HG03460 (cell line): ENCODE results near the gene ADM2.

Experiments
- ATAC-seq: cut with Tn5 transposase; IDR thresholded peaks from one replicate; pipeline ENCODE4 v1.9.1; 2021; ENCODE audit not compliant: unreplicated experiment

ADM2 gene

DNA sequence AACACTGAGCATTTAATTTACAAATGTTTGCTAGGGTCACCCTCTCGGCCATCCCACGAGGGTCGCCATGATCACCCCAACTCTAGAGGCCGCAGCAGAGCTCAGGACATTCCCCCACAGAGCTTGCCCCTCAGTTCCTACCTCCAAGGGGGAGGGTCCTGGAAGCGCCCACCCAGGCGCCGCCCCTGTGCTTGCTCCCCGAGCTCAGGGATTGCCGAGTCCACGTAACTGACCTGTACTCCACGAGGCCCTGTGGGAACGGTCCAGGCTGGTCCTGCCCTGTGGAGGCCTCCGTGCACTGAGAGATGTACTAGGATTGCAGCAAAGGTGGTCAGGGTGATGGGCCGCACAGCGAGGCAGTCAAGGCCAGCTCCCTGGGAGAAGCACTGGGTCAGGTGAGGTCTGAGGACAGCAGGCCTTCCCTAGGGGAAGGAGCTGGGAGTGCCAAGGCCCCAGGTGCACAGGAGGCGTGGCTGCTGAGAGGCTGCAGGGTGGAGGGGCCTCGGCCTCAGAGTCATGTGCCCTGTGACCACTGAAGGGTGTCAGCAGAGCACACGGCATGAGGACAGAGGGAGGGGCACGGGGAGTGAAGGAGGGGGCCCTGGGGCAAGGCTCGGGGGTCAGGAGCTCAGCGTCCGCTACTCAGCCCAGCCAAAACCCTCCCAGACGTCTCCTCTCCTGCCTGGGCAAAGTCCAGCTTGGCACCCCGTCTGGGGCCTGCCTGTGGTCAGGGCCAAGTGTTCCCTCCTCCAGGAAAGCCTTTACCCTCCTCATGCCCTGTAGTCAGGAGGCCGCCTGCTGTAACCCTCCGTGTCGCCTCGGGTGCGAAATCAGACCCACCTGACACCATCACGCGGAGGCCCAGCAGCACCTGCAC is 2.9 kb downstream of the ADM2 start:
- no peak for ATAC-seq

DNA sequence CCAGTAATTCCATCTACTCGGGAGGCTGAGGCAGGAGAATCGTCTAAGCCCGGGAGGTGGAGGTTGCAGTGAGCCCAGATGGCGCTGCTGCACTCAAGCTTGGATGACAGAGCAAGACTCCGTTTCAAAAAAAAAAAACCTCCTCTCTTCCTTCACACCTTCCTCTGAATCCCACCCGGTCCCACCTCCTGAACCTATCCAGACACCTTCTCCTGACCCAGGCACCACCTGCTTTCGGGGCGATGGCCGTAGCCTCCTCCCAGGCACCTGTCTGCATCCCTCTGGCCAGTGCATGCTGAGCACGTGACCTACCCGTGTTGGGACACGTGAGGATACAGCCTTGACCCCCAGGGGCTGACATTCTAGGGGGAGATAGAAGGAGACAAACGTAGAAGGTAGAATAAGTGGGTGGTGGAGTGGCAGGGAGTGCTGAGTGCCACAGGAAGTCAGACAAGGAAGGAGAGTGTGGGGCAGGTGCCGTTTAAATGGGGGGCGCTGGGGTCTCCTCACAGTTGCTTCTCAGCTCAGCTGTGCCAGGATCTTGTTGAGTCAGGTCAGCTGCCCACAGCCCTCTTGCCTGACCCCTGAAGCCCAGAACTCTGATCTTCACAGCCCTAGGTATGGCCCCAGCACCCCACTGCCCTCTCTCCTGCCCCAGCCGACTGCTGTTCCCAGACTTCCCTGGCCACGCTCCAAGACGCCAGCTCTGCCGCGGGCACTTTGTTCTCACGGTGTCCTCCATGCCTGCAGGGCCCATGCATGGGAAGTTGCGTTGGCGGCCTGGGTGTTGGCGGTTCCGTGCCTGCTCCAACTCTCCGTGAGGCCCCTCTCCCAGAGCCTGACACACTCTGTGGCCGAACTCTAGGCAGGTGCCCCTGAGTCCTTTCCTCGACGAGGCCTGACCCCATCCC is 4.1 kb downstream of the ADM2 start:
- ATAC-seq, result no peak

DNA sequence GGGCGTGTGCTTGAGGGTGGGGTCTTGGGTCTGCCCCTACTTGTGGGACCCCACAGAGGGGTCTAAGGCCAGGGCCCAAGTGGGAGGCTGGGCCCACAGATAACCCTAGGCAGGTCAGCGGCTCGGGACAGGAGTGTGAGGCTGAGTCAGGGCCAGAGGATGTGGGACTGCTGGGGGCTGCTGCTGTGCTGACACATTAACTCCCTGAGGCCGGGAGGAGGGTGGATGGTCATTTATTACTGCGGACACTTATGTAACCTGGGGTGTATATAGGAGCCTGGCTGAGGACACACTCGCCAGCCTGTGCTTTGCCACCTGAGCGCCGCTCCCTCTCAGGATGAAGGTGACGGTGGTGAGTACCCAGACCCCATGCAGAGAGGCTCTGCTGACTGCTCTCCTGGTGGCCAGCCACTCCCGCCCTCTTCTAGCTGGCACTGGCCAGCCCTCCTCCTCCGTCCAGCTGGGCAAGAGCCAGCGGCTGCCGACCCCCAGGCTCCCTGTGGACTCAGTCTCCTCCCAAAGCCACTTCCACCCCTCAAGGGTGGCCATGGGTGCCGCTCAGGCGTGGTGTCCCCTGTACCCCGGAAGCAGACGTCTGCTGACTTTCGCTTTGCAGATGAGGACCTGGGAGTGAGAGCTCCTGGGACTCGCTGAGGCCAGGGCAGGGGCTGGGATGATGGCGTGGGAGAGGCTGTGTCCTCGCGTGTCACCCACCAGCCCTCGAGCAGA is 5.4 kb downstream of the ADM2 start, which contains the start of gene MIOX:
Gene MIOX (plus strand): TSS at position 299 of the 729 bp plus-strand sequence. CDS start 39 bp downstream, at position 338.
- no peak for ATAC-seq

DNA sequence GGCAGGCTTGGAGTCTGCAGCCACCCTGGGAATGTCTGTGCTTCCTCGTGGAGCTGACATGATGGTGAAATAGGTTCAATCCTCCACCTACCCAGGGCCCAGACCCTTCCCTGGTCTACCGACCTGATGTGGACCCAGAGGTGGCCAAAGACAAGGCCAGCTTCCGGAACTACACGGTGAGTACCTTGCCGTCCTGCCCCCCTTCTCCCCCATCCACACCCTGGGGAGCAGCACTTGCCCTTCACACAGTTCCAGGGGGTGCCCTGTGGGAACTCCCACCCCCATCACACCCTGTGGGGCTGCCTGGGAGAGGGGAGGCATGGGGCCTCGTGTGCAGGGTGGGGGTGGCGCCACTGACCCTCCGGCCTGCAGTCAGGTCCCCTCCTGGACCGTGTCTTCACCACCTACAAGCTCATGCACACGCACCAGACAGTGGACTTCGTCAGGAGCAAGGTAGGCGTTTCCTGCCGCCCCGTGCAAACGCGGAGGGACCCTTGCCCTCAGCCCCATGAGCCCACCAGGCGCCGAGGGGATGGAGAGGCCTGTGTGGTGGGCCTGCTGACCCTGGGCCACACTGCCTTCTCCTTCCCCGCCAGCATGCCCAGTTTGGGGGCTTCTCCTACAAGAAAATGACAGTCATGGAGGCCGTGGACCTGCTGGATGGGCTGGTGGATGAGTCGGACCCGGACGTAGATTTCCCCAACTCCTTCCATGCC is 6.1 kb downstream of the ADM2 start:
- ATAC-seq, result no peak

DNA sequence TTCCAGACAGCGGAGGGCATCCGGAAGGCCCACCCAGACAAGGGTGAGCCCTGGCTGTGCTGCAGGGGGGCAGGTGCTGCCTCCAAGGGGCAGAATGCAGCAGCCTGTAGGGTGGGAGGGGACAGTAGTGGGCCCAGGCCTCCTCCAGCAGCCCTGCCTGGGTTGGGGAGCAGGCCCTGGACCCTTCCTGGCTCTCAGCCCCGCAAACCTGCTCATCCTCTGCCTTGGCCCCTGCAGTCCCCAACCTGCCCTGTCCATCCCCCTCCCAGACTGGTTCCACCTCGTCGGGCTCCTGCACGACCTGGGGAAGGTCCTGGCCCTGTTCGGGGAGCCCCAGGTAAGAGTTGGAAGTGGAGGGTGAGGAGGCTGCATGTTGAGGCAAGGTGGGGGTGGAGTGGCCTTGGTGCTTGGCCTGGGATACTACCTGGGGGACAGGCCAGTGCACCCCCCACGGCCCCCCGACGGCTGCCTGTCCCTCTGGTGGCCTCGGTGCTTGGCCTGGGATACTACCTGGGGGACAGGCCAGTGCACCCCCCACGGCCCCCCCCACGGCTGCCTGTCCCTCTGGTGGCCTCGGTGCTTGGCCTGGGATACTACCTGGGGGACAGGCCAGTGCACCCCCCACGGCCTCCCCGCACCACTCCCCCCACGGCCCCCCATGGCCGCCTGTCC is 6.8 kb downstream of the ADM2 start:
- ATAC-seq, result no peak

DNA sequence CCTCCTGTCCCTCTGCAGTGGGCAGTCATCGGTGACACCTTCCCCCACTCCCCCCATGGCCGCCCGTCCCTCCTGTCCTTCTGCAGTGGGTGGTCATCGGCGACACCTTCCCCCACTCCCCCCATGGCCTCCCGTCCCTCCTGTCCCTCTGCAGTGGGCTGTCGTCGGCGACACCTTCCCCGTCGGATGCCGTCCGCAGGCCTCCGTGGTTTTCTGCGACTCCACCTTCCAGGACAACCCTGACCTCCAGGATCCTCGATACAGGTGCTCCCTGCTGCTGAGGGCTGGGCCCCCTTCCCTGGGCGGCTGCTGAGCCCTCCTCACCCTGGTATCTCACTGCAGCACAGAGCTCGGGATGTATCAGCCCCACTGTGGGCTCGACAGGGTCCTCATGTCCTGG is 7.5 kb downstream of the ADM2 start:
- ATAC-seq, result no peak

DNA sequence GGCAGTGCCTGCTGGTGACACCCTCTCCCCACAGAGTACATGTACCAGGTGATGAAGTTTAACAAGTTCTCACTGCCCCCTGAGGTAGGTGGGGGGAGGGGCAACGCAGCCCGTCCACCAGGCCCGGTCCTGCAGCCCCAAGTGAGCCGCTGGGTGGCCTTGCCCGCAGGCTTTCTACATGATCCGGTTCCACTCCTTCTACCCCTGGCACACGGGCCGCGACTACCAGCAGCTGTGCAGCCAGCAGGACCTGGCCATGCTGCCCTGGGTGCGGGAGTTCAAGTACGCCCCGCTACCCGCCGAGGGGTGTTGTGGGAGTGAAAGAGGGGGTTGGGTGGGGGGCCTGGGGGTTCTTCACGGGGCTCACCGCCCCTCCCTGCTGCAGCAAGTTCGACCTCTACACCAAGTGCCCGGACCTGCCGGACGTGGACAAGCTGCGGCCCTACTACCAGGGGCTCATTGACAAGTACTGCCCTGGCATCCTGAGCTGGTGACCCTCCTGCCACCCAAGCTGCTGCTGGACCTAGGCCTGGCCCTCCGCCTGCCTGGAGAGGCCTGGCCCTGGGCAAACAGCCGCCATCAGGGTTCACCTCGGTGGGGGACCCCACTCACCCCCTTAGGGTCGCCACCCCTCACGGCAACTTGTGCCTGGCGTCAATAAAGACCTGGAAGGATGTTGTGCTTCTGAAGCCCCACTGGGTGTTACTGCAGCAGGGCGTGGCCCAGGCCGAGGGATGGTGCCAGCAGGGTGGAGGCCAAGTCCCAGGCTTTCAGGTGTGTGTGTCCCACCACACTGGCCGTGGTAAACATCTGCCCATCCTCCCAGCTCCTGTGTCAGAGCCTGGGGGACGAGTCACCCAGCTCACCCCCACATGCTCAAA is 8.3 kb downstream of the ADM2 start:
- ATAC-seq, result no peak

DNA sequence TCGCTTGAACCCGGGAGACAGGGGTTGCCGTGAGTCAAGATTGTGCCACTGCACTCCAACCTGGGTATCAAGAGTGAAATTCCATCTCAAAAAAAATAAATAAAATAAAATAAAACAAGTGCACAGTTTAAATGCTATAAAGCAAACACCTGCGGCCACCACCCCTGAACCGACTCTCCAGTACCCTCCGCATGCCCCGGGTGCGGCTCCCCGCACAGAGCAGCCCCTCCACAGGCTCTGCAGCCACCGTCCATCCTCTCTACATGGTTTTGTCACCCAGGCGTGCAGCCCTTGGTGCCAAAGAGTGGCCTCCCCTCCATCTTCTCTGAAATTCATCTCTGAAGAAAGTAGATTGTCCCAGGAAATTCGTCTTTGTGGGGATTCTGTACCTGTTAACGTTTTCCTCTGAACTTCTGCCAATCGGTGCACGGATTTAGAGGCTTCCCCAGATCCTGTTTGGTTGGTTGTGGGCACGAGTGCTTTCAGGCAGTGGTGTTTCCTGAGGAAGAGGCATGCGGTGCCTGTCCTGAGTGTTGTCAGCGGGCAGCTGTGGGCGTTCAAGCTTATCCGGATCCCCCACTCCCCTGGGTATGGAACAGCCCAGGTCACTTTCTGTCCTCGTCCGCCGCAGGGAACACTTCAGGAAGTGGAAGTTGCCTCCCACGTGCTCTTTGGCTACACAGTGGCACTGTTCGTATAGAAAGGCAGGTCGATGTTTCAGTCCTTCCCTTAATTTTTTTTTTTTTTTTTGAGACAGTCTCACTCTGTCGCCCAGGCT is 9.4 kb downstream of the ADM2 start:
- no peak for ATAC-seq

DNA sequence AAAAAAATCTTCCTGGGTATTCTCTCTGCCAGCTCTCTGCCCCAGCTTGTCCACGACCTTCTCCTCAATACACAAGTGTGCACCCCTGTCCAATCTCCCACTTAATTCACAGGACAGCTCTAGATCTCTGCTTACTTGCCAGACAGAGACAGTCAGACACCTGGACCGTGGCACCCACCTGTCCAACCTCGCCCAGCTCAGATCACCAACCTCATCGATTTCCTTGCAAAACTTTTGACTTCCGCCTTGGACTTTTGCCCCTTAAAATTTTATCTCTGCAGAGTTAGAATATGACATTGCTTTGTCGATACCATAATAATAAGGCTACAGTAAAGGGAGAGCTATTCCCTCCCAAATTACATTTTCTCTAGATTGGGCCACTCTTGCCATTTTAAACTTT is 15.8 kb downstream of the ADM2 start:
- ATAC-seq, result no peak

DNA sequence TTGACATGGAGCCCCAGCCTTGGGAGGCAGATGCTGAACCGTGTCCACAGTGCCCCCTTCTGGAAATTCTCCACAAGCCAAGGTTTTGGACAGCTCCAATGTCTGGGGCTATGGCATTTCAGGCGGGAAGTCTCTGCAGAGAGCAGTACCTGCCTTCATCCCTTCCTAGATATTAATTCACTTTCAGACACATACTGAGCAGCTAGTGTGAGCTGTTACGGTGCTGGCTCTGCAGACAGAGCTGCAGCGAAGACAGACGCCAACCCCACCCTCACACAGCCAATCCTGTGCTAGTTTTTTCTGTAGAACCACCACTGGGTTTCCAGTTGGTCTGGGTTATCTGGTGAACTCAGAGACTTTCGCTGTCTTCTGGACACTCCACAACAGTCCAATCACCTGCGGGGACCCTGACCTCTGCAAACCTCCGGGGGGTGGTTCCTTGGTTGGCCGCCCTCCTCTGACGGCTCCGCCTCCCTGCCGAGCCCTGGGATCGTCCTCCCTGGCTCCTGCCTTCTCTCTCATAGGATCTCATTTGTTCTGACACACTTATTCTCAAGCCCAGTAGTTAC is 17.1 kb downstream of the ADM2 start:
- no peak for ATAC-seq

DNA sequence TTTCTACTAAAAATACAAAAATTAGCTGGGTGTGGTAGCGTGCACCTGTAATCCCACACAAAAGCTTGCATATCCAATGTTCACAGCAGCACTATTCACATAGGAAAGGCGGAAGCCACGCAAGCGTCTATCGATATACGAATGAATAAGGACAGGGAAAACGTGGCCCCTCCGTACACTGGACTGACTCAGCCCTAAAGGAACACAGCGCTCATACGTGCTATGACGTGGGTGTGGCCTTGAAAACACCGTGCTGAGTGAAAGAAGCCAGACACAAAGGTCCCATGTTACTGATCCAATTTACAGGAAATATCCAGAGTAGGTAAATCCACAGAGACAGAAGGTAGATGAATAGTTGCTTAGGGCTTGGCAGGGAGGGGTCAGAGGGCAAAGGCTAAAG is 19.1 kb downstream of the ADM2 start:
- no peak for ATAC-seq

DNA sequence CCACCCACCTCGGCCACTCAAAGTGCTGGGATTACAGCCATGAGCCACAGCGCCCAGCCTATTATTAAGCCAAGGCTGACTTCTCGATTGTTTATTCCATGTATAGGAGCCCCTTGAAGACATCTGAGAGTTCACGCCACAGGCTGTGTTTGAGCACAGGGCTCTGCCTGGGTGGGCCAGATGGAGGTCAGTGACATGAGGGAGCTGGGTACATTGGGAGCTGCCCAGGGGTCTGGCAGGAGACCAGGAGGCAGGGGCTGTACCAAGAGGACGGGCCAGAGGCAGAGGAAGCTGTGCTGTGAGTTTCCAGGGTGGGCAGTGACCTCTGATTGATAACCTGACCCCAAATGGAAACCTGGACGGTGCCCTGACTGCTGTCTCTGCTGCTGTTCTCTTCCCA is 20.8 kb downstream of the ADM2 start:
- no peak for ATAC-seq

DNA sequence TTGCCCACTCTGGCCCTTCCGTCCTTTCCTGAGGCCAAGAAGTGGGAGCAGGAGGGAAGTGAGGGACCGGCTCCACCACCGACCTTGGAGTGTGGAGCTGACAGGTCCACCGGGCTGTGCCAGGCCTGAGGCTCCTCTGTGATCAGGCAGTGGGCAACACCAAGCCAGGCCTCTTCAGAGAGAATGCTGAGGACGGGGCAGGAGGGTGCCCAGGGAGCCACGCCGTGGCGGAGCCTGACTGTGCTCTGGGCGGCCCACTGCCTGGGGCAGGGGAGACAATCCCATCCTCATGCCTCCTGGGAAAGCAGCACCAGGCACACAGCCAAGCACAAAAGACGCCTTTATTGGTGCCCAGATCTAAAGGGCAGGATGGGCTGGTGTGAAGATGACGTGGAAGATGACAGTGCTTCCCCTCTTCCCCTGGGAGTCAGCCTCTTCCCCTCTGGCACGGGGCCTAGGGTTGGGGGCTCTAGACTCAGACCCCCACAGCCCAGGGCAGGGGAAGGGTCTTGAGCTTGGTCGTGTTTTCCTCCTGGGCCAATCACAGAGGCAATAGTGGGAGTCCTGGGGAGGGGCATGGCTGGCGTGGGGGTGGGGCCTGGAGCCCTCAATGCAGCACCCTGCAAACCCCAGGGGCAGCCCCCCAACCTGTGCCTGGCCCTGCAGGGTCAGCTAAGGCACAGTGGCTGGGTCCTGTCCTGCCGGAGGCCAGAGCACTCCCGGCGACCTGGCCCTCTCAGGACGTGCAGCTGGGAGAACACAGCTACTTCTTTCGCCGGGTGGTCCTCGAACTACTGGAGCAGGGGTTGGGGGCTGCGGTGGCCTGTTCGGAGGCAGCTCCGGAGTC is 21.5 kb downstream of the ADM2 start:
- ATAC-seq, result no peak

DNA sequence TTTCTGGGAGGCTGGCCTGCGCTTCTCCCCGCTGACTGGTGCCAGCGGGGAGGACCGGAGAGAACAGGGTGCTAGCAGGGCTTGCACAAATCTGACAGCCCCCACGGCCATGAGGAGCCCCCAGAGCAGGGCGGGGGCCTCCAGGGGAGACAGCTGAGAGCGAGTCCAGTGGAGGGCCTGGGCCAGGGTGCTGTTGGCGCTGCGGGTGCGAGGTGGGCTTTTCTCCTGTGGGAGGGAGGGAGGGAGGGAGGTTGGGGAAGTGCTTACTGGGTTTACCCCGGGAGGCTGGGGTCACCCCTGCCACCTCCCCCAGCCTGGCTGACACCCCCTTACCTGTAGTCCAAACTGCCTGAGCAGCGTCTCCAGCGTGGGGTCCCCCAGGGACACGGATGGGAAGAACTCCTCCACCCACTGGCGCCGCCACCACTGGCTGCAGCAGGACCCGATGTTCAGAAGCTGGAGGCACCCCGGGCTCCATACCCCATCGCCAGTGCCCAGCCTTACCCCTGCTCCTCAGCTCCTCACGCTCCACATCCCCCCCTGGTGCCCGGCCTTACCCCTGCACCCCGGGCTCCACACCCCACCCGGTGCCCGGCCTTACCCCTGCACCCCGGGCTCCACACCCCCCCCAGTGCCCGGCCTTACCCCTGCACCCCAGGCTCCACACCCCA is 22.3 kb downstream of the ADM2 start:
- ATAC-seq, result no peak

DNA sequence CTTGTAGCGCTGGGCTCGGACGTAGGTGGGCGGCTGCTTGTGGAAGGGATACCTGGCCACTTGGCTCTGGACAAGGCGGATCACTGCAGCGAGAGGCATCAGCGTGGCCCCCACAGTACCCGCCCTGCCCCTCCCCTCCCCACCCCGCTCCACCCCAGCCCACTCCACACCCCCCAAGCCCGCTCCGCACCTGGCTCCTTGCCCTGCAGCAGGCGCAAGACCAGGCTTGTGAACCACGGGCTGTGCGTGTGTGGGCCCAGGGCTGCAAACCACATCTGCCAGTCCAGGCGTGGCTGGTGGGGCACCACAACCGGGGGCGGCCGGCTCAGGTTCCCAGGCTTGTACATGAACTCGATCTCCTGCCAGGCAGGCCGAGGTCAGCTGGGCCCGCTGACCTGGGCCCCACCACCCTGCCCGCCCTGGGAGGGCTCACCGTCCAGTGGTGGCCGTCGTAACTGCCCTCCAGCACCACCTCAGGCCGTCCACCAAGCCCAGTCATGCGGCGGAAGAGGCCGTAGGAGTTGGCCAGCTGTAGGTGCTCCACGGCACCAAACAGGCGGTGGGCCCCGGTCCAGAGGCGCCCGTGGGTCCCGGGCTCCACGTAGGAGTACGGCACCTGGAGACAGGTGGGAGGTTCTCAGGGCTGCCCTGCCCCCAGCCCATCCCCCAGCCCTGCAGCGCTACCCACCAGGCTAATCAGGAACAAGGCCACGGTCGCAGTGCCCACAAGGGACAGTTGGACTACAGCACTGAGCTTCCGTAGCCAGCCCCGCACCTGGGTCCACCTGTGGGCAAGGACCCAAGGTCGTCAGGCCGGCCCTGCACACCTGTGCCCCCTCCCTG is 23.2 kb downstream of the ADM2 start:
- no peak for ATAC-seq
